SK-N-MC (cell line): ENCODE measurements around the gene CHST13.

ENCODE experiments used
- DNase-seq: peaks from one replicate; pipeline ENCODE4 v3.0.0-alpha.2; 2011; ENCODE audit warnings: low read depth, low spot score
- H3K27ac ChIP-seq: fragments of 200-600 bp; sonication (generic); 2 replicates; pipeline ENCODE4 v1.5.1; 2016; ENCODE audit warnings: mixed run types
- H3K36me3 ChIP-seq: fragments of 200-600 bp; sonication (generic); 2 replicates; pipeline ENCODE4 v1.6.1; 2017; ENCODE audit warnings: antibody characterized with exemption, low read length, mixed read lengths; ENCODE audit not compliant: insufficient read depth
- H3K4me3 ChIP-seq: fragments of 200-600 bp; sonication (generic); 2 replicates; pipeline ENCODE4 v1.5.1; 2016
- H3K9ac ChIP-seq: fragments of 200-600 bp; sonication (generic); 2 replicates; pipeline ENCODE4 v1.8.0; 2017; ENCODE audit warnings: mixed run types, mixed read lengths; ENCODE audit not compliant: insufficient read length
- H3K9me3 ChIP-seq: fragments of 200-600 bp; sonication (generic); 2 replicates; pipeline ENCODE4 v1.6.1; 2017; ENCODE audit warnings: low read depth, mild to moderate bottlenecking, antibody characterized with exemption, low read length, moderate library complexity, mixed read lengths
- EZH2 ChIP-seq: fragments of 200-600 bp; sonication (generic); IDR thresholded peaks from one replicate; pipeline ENCODE4 v1.6.1; 2017; ENCODE audit warnings: antibody characterized with exemption
- FOXP2 ChIP-seq: optimal IDR thresholded peaks from 2 replicates; pipeline ENCODE3; 2011; ENCODE audit warnings: mild to moderate bottlenecking, moderate library complexity; ENCODE audit not compliant: insufficient read depth; ENCODE audit errors: extremely low read length, control extremely low read depth
- POLR2AphosphoS5 ChIP-seq: IDR thresholded peaks from 2 replicates; pipeline ENCODE4 v1.6.1; 2012; ENCODE audit warnings: mild to moderate bottlenecking, low read depth, low read length, borderline replicate concordance

CHST13 gene

GRCh38 chr3:126525091-126525852 is 1.3 kb downstream of the CHST13 start:
- Histone ChIP-seq H3K4me3 (no peak overlapping the region), H3K27ac (no peak overlapping the region), H3K9ac (no peak overlapping the region), H3K9me3 (no peaks in the 10 kb centered on the region), H3K36me3 (no peaks in the 10 kb centered on the region)
- no peak for DNase-seq
- no peak for TF ChIP-seq FOXP2
- no peak for TF ChIP-seq POLR2AphosphoS5
- no peak for TF ChIP-seq EZH2

- H3K36me3 ChIP-seq, result no peaks in the 10 kb centered on the region
- H3K9ac ChIP-seq, result no peak overlapping the region
- no peak for TF ChIP-seq FOXP2
- TF ChIP-seq EZH2, result no peak
- TF ChIP-seq POLR2AphosphoS5, result no peak
- no peak for DNase-seq
- H3K9me3 ChIP-seq, result no peaks in the 10 kb centered on the region
- no peak overlapping the region for H3K4me3 ChIP-seq
- no peak overlapping the region for H3K27ac ChIP-seq
These were observed 2.1 kb downstream of the CHST13 start for GRCh38 chr3:126525853-126526667.

GRCh38 chr3:126526668-126527005 is 2.7 kb downstream of the CHST13 start:
- no peak overlapping the region for H3K4me3 ChIP-seq

GRCh38 chr3:126527006-126527405 is 3.1 kb downstream of the CHST13 start:
- Histone ChIP-seq H3K9ac (no peak overlapping the region), H3K4me3 (no peak overlapping the region), H3K27ac (no peak overlapping the region), H3K36me3 (no peaks in the 10 kb centered on the region), H3K9me3 (no peaks in the 10 kb centered on the region)
- TF ChIP-seq POLR2AphosphoS5, result no peak
- TF ChIP-seq FOXP2, result no peak
- TF ChIP-seq EZH2, result no peak
- DNase-seq, result no peak

More at GRCh38 chr3:126526668-126527005, 2.7 kb downstream of the CHST13 start:
- H3K9ac ChIP-seq, result no peak overlapping the region
- H3K27ac ChIP-seq, result no peak overlapping the region
- H3K9me3 ChIP-seq, result no peaks in the 10 kb centered on the region
- no peak for DNase-seq
- TF ChIP-seq EZH2, result no peak
- TF ChIP-seq FOXP2, result no peak
- no peak for TF ChIP-seq POLR2AphosphoS5
- H3K36me3 ChIP-seq, result no peaks in the 10 kb centered on the region

- no peaks in the 10 kb centered on the region for H3K36me3 ChIP-seq
- H3K9me3 ChIP-seq, result no peaks in the 10 kb centered on the region
- no peak for DNase-seq
- H3K27ac ChIP-seq, result 0 out of 2 replicates have a peak overlapping the region, but pooled peaks have one; percentile 32
- no peak for TF ChIP-seq POLR2AphosphoS5
- TF ChIP-seq FOXP2, result no peak
- no peak for TF ChIP-seq EZH2
- H3K9ac ChIP-seq, result no peak overlapping the region
- H3K4me3 ChIP-seq, result no peak overlapping the region
These were observed 3.7 kb downstream of the CHST13 start for GRCh38 chr3:126527455-126528211.

- peak overlapping the region; percentile 15 for H3K27ac ChIP-seq
- H3K9ac ChIP-seq, result no peak overlapping the region
- no peaks in the 10 kb centered on the region for H3K9me3 ChIP-seq
- DNase-seq, result no peak
- H3K4me3 ChIP-seq, result no peak overlapping the region
- TF ChIP-seq FOXP2, result no peak
- no peak for TF ChIP-seq EZH2
- no peak for TF ChIP-seq POLR2AphosphoS5
- H3K36me3 ChIP-seq, result no peaks in the 10 kb centered on the region
These were observed 4.5 kb downstream of the CHST13 start for GRCh38 chr3:126528419-126528799.

- Histone ChIP-seq H3K4me3 (no peak overlapping the region), H3K9me3 (no peaks in the 10 kb centered on the region), H3K36me3 (no peaks in the 10 kb centered on the region), H3K9ac (no peak overlapping the region), H3K27ac (peak overlapping the region; percentile 15)
- DNase-seq, result no peak
- TF ChIP-seq FOXP2, result no peak
- no peak for TF ChIP-seq EZH2
- no peak for TF ChIP-seq POLR2AphosphoS5
These were observed 5.0 kb downstream of the CHST13 start for GRCh38 chr3:126528800-126529541.

- TF ChIP-seq FOXP2 (no peak), POLR2AphosphoS5 (no peak)
- Histone ChIP-seq H3K9me3 (no peaks in the 10 kb centered on the region), H3K4me3 (peak overlapping the region; percentile 45), H3K27ac (0 out of 2 replicates have a peak overlapping the region, but pooled peaks have one; percentile 43), H3K36me3 (no peaks in the 10 kb centered on the region), H3K9ac (peak overlapping the region; percentile 11)
- no peak for DNase-seq
These were observed 5.7 kb downstream of the CHST13 start for GRCh38 chr3:126529585-126530170.
